Mammary epithelial cell (primary cell): Measurements from ENCODE around the gene PIK3IP1.

Experiments used
- CTCF ChIP-seq, 2 donors: IDR thresholded peaks in 1 of 2; conservative IDR thresholded peaks in 1 of 2; 2 replicates each; pipeline ENCODE4 v1.5.1; 2011 to 2012; ENCODE audit warnings: inconsistent platforms in 2 of 2, low read length in 2 of 2, mild to moderate bottlenecking in 2 of 2, control low read depth in 1 of 2, low read depth in 1 of 2; ENCODE audit not compliant: insufficient read depth in 1 of 2; ENCODE audit errors: extremely low read depth in 1 of 2
- EZH2 ChIP-seq: IDR thresholded peaks from 2 replicates; pipeline ENCODE4 v1.6.1; 2012; ENCODE audit warnings: low read length, inconsistent platforms, borderline replicate concordance

- no peak for TF ChIP-seq CTCF (conservative IDR thresholded peaks at IDR 0.05 in 1 of 2, IDR thresholded peaks at IDR 0.05 in 1 of 2; ENCODE audit: extremely low read depth in 1 of 2, insufficient read depth in 1 of 2, low read depth in 1 of 2, low read length in 2 of 2)
- TF ChIP-seq EZH2 = no peak
Observed at GRCh38 chr22:31238057-31238456, 54.2 kb downstream of the PIK3IP1 start.
